Duodenal mucosa (tissue), 2 donors: ENCODE measurements around the gene ANKUB1.

Experiments
- H3K27ac ChIP-seq: one replicate; pipeline ENCODE4 v1.7.0; 2013; ENCODE audit warnings: low read depth, low read length
- H3K27me3 ChIP-seq, 2 donors: one replicate each; pipeline ENCODE4 v1.7.0; 2013; ENCODE audit warnings: low read length in 2 of 2, control low read depth in 1 of 2; ENCODE audit not compliant: insufficient read depth in 2 of 2, control insufficient read depth in 1 of 2
- H3K36me3 ChIP-seq, 2 donors: one replicate each; pipeline ENCODE4 v1.7.0; 2013; ENCODE audit warnings: low read length in 2 of 2, control low read depth in 1 of 2; ENCODE audit not compliant: insufficient read depth in 2 of 2, control insufficient read depth in 1 of 2
- H3K4me1 ChIP-seq, 2 donors: one replicate each; pipeline ENCODE4 v1.7.0; 2013; ENCODE audit warnings: low read length in 2 of 2, control low read depth in 1 of 2; ENCODE audit not compliant: insufficient read depth in 2 of 2, control insufficient read depth in 1 of 2
- H3K4me3 ChIP-seq, 2 donors: one replicate each; pipeline ENCODE4 v1.7.0; 2013; ENCODE audit warnings: low read length in 2 of 2, low read depth in 1 of 2
- H3K9ac ChIP-seq, 2 donors: one replicate each; pipeline ENCODE4 v1.7.0; 2013; ENCODE audit warnings: low read length in 2 of 2, low read depth in 1 of 2
- H3K9me3 ChIP-seq, 2 donors: one replicate each; pipeline ENCODE4 v1.7.0; 2013; ENCODE audit warnings: low read length in 2 of 2, control low read depth in 1 of 2; ENCODE audit not compliant: control insufficient read depth in 1 of 2

ANKUB1 gene

DNA sequence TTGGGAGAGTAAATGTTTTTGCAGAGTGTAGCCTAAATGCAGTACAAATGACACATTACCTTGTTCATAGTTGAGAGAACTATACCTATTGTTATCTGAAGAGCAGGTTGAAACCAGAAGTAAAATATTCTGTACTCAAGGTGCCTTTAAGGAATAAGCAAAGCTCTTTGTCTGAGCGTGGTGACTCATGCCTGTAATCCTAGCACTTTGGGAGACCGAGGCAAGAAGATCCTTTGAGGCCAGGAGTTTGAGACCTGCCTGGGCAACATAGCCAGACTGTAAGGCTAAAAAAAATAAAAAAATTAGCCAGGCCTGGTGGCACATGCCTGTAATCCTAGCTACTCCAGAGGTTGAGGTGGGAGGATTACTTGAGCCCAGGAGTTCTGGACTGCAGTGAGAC is 18.5 kb upstream of the ANKUB1 start:
- Histone ChIP-seq H3K36me3 (no peaks in the 10 kb centered on the region), H3K9ac (no peak overlapping the region), H3K27me3 (no peaks in the 10 kb centered on the region), H3K4me1 (peaks cover 21 to 26% of the 10 kb centered on the region in 2 donors), H3K4me3 (no peak overlapping the region), H3K27ac (no peak overlapping the region), H3K9me3 (no peaks in the 10 kb centered on the region)

- Histone ChIP-seq H3K4me1 (peaks cover 11 to 17% of the 10 kb centered on the region in 2 donors), H3K9me3 (no peaks in the 10 kb centered on the region), H3K27me3 (no peaks in the 10 kb centered on the region), H3K4me3 (no peak overlapping the region), H3K36me3 (no peaks in the 10 kb centered on the region), H3K9ac (no peak overlapping the region), H3K27ac (no peak overlapping the region)
Measured at GRCh38 chr3:149809699-149810098, 17.3 kb upstream of the ANKUB1 start.

DNA sequence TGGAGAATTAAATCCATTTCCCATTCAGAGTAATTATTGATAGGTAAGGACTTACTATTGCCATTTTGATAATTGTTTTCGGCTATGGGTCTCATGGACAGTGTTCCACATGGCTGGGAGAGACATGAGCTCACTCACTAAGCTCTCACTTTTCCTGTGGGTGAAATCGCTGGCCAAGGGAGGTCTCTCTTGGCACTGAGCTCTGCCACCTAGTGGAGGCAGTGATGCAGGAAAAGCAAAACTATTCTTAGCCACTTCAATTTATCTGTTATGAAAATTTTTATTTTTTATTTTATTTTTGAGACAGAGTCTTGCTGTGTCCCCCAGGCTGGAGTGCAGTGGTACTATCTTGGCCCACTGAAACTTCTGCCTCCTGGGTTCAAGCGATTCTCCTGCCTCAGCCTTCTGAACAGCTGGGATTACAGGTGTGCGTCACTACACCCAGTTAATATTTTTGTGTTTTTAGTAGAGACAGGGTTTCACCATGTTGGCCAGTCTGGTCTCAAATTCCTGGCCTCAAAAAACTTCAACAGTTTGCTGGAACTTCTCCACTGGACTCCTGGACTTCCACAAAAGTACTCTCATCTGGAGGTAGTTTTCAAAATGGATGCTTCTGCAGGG is 16.0 kb upstream of the ANKUB1 start:
- peaks cover 4 to 8% of the 10 kb centered on the region in 2 donors for H3K4me1 ChIP-seq
- H3K27me3 ChIP-seq, result no peaks in the 10 kb centered on the region
- no peak overlapping the region for H3K9ac ChIP-seq
- no peaks in the 10 kb centered on the region for H3K9me3 ChIP-seq
- no peak overlapping the region for H3K4me3 ChIP-seq
- H3K27ac ChIP-seq, result no peak overlapping the region
- H3K36me3 ChIP-seq, result no peaks in the 10 kb centered on the region

GRCh38 chr3:149806171-149806778 is 13.9 kb upstream of the ANKUB1 start:
- no peak overlapping the region for H3K9ac ChIP-seq
- H3K9me3 ChIP-seq, result no peaks in the 10 kb centered on the region
- no peaks in the 10 kb centered on the region for H3K4me1 ChIP-seq
- H3K27ac ChIP-seq, result no peak overlapping the region
- no peak overlapping the region for H3K4me3 ChIP-seq
- H3K36me3 ChIP-seq, result no peaks in the 10 kb centered on the region
- H3K27me3 ChIP-seq, result no peaks in the 10 kb centered on the region

- H3K4me3 ChIP-seq, result no peak overlapping the region
- no peaks in the 10 kb centered on the region for H3K4me1 ChIP-seq
- H3K27me3 ChIP-seq, result no peaks in the 10 kb centered on the region
- no peak overlapping the region for H3K9ac ChIP-seq
- H3K27ac ChIP-seq, result no peak overlapping the region
- H3K36me3 ChIP-seq, result no peaks in the 10 kb centered on the region
- H3K9me3 ChIP-seq, result no peaks in the 10 kb centered on the region
Measured at GRCh38 chr3:149801639-149802038, 9.3 kb upstream of the ANKUB1 start.

DNA sequence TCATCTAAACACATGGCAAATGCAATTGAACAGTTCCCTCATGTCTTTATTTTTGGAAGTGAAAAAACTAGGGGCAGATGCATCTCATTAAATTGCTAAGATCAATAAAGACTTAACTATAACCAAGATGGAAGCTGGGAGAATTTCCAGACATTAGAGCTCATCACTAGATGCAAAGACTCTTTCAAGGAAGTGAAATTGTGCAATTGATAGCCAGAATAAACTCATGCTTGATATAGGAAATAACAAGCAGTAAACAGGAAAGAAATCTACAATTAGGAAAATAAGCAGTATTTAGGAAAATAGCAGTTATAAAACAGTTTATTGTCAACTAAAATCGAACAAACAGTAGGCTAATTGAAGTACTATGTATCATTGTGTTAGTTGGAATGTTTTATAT is 8.8 kb upstream of the ANKUB1 start:
- no peak overlapping the region for H3K9ac ChIP-seq
- no peak overlapping the region for H3K27ac ChIP-seq
- no peaks in the 10 kb centered on the region for H3K4me1 ChIP-seq
- H3K4me3 ChIP-seq, result no peak overlapping the region
- H3K36me3 ChIP-seq, result no peaks in the 10 kb centered on the region
- H3K27me3 ChIP-seq, result no peaks in the 10 kb centered on the region
- H3K9me3 ChIP-seq, result no peaks in the 10 kb centered on the region

GRCh38 chr3:149800693-149801092 is 8.3 kb upstream of the ANKUB1 start:
- H3K9ac ChIP-seq, result no peak overlapping the region
- H3K9me3 ChIP-seq, result no peaks in the 10 kb centered on the region
- H3K27ac ChIP-seq, result no peak overlapping the region
- H3K4me1 ChIP-seq, result no peaks in the 10 kb centered on the region
- no peaks in the 10 kb centered on the region for H3K27me3 ChIP-seq
- H3K36me3 ChIP-seq, result no peaks in the 10 kb centered on the region
- no peak overlapping the region for H3K4me3 ChIP-seq

DNA sequence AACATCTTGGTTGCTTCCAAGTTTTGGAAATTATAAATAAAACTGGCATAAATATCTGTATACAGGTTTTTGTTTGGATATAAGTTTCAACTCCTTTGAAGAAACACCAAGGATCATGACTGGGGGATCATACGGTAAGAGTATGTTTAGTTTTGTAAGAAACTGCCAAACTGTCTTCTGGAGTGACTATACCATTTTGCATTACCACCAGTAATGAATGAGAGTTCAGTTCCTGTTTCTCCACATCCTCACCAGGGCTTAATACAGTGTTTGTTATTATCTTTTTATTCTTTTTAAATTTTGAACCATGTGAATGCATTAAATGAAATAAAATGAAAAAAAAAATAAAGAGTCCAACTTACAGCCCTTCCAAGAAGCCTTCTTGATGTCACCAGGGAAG is 3.7 kb upstream of the ANKUB1 start:
- H3K4me1 ChIP-seq, result no peaks in the 10 kb centered on the region
- no peak overlapping the region for H3K27ac ChIP-seq
- no peak overlapping the region for H3K9ac ChIP-seq
- H3K36me3 ChIP-seq, result no peaks in the 10 kb centered on the region
- no peaks in the 10 kb centered on the region for H3K27me3 ChIP-seq
- no peaks in the 10 kb centered on the region for H3K9me3 ChIP-seq
- H3K4me3 ChIP-seq, result no peak overlapping the region

DNA sequence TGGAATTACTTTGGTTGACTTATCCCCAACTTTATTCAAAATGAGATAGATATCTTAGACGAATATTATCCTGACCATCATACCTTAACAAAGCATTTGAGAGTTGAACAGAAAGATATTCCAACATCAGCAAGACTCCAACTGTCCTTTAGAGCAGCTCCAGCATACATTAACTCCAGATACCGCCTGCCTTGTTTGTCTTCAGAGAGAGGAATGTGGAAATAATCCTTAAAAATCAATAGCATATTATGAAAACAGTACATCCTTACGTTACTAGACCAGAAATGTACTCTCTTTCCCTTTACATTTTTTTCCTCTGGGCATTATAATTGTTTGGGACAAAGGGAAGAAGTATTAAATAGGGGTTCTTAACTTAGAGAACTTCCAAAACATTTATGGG is 1.7 kb downstream of the ANKUB1 start:
- H3K27ac ChIP-seq, result no peak overlapping the region
- no peaks in the 10 kb centered on the region for H3K4me1 ChIP-seq
- no peaks in the 10 kb centered on the region for H3K27me3 ChIP-seq
- no peak overlapping the region for H3K4me3 ChIP-seq
- H3K9ac ChIP-seq, result no peak overlapping the region
- H3K9me3 ChIP-seq, result no peaks in the 10 kb centered on the region
- H3K36me3 ChIP-seq, result no peaks in the 10 kb centered on the region

DNA sequence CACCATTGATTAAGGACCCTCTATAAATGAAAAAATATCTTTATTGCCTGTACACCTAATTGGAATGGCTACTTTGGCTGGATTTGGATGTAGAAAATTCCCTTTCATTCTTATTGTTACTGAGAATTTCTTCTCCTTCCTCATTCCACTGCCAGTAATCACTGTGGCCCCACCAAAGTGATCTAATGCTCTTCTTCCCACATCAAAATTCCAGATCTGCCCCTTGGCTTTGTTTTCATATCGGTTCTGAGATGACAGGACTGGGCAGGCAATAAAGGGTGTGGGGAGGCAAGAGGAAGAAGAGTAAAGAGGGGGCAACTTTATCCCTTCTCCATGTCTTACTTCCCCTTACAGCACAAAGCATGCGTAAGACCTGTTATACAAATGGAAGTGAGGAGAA is 2.1 kb downstream of the ANKUB1 start:
- Histone ChIP-seq H3K9me3 (no peaks in the 10 kb centered on the region), H3K4me1 (no peaks in the 10 kb centered on the region), H3K27me3 (no peaks in the 10 kb centered on the region), H3K36me3 (no peaks in the 10 kb centered on the region), H3K27ac (no peak overlapping the region), H3K4me3 (no peak overlapping the region), H3K9ac (no peak overlapping the region)
